ENCODE data around the gene TNK1.
"Not testable (repeated sequence)": the region's sequence is repeated elsewhere in the genome, so short reads cannot be mapped to it uniquely, and the experiment has no call there.

Gene TNK1

GRCh38 chr17:7380855-7381683 lies at the start of gene TNK1:
Gene TNK1 (plus strand): TSS chr17:7381089. CDS start chr17:7382927, 1,838 bp downstream.
- no peaks in the 10 kb centered on the region for H3K36me3 ChIP-seq (ENCODE audit: control insufficient read depth in 5 of 5, insufficient read depth in 5 of 5, low read length in 5 of 5)
- peak within 1 kb of the TSS in 4 of 5 donors; percentile 26 to 81 (median 46) for H3K9ac ChIP-seq (ENCODE audit: low read length in 5 of 5)

GRCh38 chr17:7332111-7332510 lies 48.8 kb upstream of the TNK1 start:
- no peak overlapping the region for H3K27ac ChIP-seq (ENCODE audit: low read depth, low read length)
- no peaks in the 10 kb centered on the region for H3K9me3 ChIP-seq (ENCODE audit: control insufficient read depth in 5 of 5, low read length in 5 of 5)
- no peak overlapping the region for H3K4me3 ChIP-seq (ENCODE audit: low read depth in 1 of 5, low read length in 5 of 5)
- H3K36me3 ChIP-seq (ENCODE audit: control insufficient read depth in 5 of 5, insufficient read depth in 5 of 5, low read length in 5 of 5): peaks cover 0 to 3% (median 0%) of the 10 kb centered on the region in 5 donors
- no peak overlapping the region for H3K9ac ChIP-seq (ENCODE audit: low read length in 5 of 5)
- peaks cover 3 to 29% (median 20%) of the 10 kb centered on the region in 5 donors for H3K4me1 ChIP-seq (ENCODE audit: control insufficient read depth in 5 of 5, insufficient read depth in 5 of 5, low read length in 5 of 5)
- peaks cover 15 to 35% (median 29%) of the 10 kb centered on the region in 5 donors for H3K27me3 ChIP-seq (ENCODE audit: control insufficient read depth in 5 of 5, insufficient read depth in 4 of 5, low read length in 5 of 5)

More at GRCh38 chr17:7380855-7381683, at the start of gene TNK1:
- H3K9me3 ChIP-seq (ENCODE audit: control insufficient read depth in 5 of 5, low read length in 5 of 5): peaks cover 0 to 3% (median 0%) of the 10 kb centered on the region in 5 donors
- peak within 1 kb of the TSS; percentile 54 to 64 (median 59) for H3K4me3 ChIP-seq (ENCODE audit: low read depth in 1 of 5, low read length in 5 of 5)
- peaks cover 17 to 36% (median 24%) of the 10 kb centered on the region in 5 donors for H3K27me3 ChIP-seq (ENCODE audit: control insufficient read depth in 5 of 5, insufficient read depth in 4 of 5, low read length in 5 of 5)
- no peak within 1 kb of the TSS for H3K27ac ChIP-seq (ENCODE audit: low read depth, low read length)
- peaks cover 4 to 35% (median 30%) of the 10 kb centered on the region in 5 donors for H3K4me1 ChIP-seq (ENCODE audit: control insufficient read depth in 5 of 5, insufficient read depth in 5 of 5, low read length in 5 of 5)

GRCh38 chr17:7332600-7333069 lies 48.3 kb upstream of the TNK1 start:
- H3K36me3 ChIP-seq (ENCODE audit: control insufficient read depth in 5 of 5, insufficient read depth in 5 of 5, low read length in 5 of 5); H3K27ac ChIP-seq (ENCODE audit: low read depth, low read length); H3K9ac ChIP-seq (ENCODE audit: low read length in 5 of 5); H3K4me3 ChIP-seq (ENCODE audit: low read depth in 1 of 5, low read length in 5 of 5); H3K9me3 ChIP-seq (ENCODE audit: control insufficient read depth in 5 of 5, low read length in 5 of 5): not testable (repeated sequence)
- Histone ChIP-seq H3K4me1 (ENCODE audit: control insufficient read depth in 5 of 5, insufficient read depth in 5 of 5, low read length in 5 of 5) (peaks cover 3 to 26% (median 20%) of the 10 kb centered on the region in 5 donors), H3K27me3 (ENCODE audit: control insufficient read depth in 5 of 5, insufficient read depth in 4 of 5, low read length in 5 of 5) (peaks cover 15 to 37% (median 29%) of the 10 kb centered on the region in 5 donors)

GRCh38 chr17:7334938-7335538 lies 45.9 kb upstream of the TNK1 start:
- Histone ChIP-seq H3K9ac (ENCODE audit: low read length in 5 of 5) (no peak overlapping the region), H3K27me3 (ENCODE audit: control insufficient read depth in 5 of 5, insufficient read depth in 4 of 5, low read length in 5 of 5) (peaks cover 15 to 37% (median 29%) of the 10 kb centered on the region in 5 donors), H3K4me1 (ENCODE audit: control insufficient read depth in 5 of 5, insufficient read depth in 5 of 5, low read length in 5 of 5) (peaks cover 0 to 8% (median 6%) of the 10 kb centered on the region in 5 donors), H3K4me3 (ENCODE audit: low read depth in 1 of 5, low read length in 5 of 5) (no peak overlapping the region), H3K27ac (ENCODE audit: low read depth, low read length) (no peak overlapping the region), H3K36me3 (ENCODE audit: control insufficient read depth in 5 of 5, insufficient read depth in 5 of 5, low read length in 5 of 5) (no peaks in the 10 kb centered on the region), H3K9me3 (ENCODE audit: control insufficient read depth in 5 of 5, low read length in 5 of 5) (no peaks in the 10 kb centered on the region)

GRCh38 chr17:7335765-7336164 lies 45.1 kb upstream of the TNK1 start:
- H3K9me3 ChIP-seq (ENCODE audit: control insufficient read depth in 5 of 5, low read length in 5 of 5); H3K27ac ChIP-seq (ENCODE audit: low read depth, low read length); H3K4me1 ChIP-seq (ENCODE audit: control insufficient read depth in 5 of 5, insufficient read depth in 5 of 5, low read length in 5 of 5); H3K4me3 ChIP-seq (ENCODE audit: low read depth in 1 of 5, low read length in 5 of 5); H3K36me3 ChIP-seq (ENCODE audit: control insufficient read depth in 5 of 5, insufficient read depth in 5 of 5, low read length in 5 of 5); H3K9ac ChIP-seq (ENCODE audit: low read length in 5 of 5): not testable (repeated sequence)
- peaks cover 15 to 37% (median 29%) of the 10 kb centered on the region in 5 donors for H3K27me3 ChIP-seq (ENCODE audit: control insufficient read depth in 5 of 5, insufficient read depth in 4 of 5, low read length in 5 of 5)

- peak within 1 kb of the TSS in 1 of 5 donors; percentile 23 for H3K9ac ChIP-seq (ENCODE audit: low read length in 5 of 5)
- H3K27me3 ChIP-seq (ENCODE audit: control insufficient read depth in 5 of 5, insufficient read depth in 4 of 5, low read length in 5 of 5): peaks cover 17 to 37% (median 29%) of the 10 kb centered on the region in 5 donors
- H3K27ac ChIP-seq (ENCODE audit: low read depth, low read length): no peak within 1 kb of the TSS
- no peaks in the 10 kb centered on the region for H3K9me3 ChIP-seq (ENCODE audit: control insufficient read depth in 5 of 5, low read length in 5 of 5)
- no peaks in the 10 kb centered on the region for H3K4me1 ChIP-seq (ENCODE audit: control insufficient read depth in 5 of 5, insufficient read depth in 5 of 5, low read length in 5 of 5)
- no peaks in the 10 kb centered on the region for H3K36me3 ChIP-seq (ENCODE audit: control insufficient read depth in 5 of 5, insufficient read depth in 5 of 5, low read length in 5 of 5)
- H3K4me3 ChIP-seq (ENCODE audit: low read depth in 1 of 5, low read length in 5 of 5): peak within 1 kb of the TSS in 2 of 5 donors; percentile 25 to 26
These were observed 44.4 kb upstream of the TNK1 start, which contains the start of gene ACAP1 for GRCh38 chr17:7336240-7337175. Gene ACAP1 (plus strand): TSS chr17:7336529. CDS start chr17:7336735, 206 bp downstream.

GRCh38 chr17:7337600-7337999 lies 43.3 kb upstream of the TNK1 start:
- not testable (repeated sequence) for H3K9me3 ChIP-seq (ENCODE audit: control insufficient read depth in 5 of 5, low read length in 5 of 5); H3K4me1 ChIP-seq (ENCODE audit: control insufficient read depth in 5 of 5, insufficient read depth in 5 of 5, low read length in 5 of 5); H3K36me3 ChIP-seq (ENCODE audit: control insufficient read depth in 5 of 5, insufficient read depth in 5 of 5, low read length in 5 of 5); H3K4me3 ChIP-seq (ENCODE audit: low read depth in 1 of 5, low read length in 5 of 5); H3K27ac ChIP-seq (ENCODE audit: low read depth, low read length); H3K9ac ChIP-seq (ENCODE audit: low read length in 5 of 5)
- peaks cover 23 to 37% (median 31%) of the 10 kb centered on the region in 5 donors for H3K27me3 ChIP-seq (ENCODE audit: control insufficient read depth in 5 of 5, insufficient read depth in 4 of 5, low read length in 5 of 5)

- H3K9ac ChIP-seq (ENCODE audit: low read length in 5 of 5): no peak overlapping the region
- H3K9me3 ChIP-seq (ENCODE audit: control insufficient read depth in 5 of 5, low read length in 5 of 5): no peaks in the 10 kb centered on the region
- H3K27me3 ChIP-seq (ENCODE audit: control insufficient read depth in 5 of 5, insufficient read depth in 4 of 5, low read length in 5 of 5): peaks cover 16 to 24% (median 20%) of the 10 kb centered on the region in 5 donors
- H3K4me1 ChIP-seq (ENCODE audit: control insufficient read depth in 5 of 5, insufficient read depth in 5 of 5, low read length in 5 of 5): peaks cover 0 to 4% (median 0%) of the 10 kb centered on the region in 5 donors
- no peaks in the 10 kb centered on the region for H3K36me3 ChIP-seq (ENCODE audit: control insufficient read depth in 5 of 5, insufficient read depth in 5 of 5, low read length in 5 of 5)
- H3K4me3 ChIP-seq (ENCODE audit: low read depth in 1 of 5, low read length in 5 of 5): no peak overlapping the region
- H3K27ac ChIP-seq (ENCODE audit: low read depth, low read length): no peak overlapping the region
These were observed 40.7 kb upstream of the TNK1 start for GRCh38 chr17:7340179-7340578.

- Histone ChIP-seq H3K27ac (ENCODE audit: low read depth, low read length) (no peak overlapping the region), H3K27me3 (ENCODE audit: control insufficient read depth in 5 of 5, insufficient read depth in 4 of 5, low read length in 5 of 5) (peaks cover under 1 to 12% (median 11%) of the 10 kb centered on the region in 5 donors), H3K36me3 (ENCODE audit: control insufficient read depth in 5 of 5, insufficient read depth in 5 of 5, low read length in 5 of 5) (no peaks in the 10 kb centered on the region), H3K4me3 (ENCODE audit: low read depth in 1 of 5, low read length in 5 of 5) (no peak overlapping the region), H3K4me1 (ENCODE audit: control insufficient read depth in 5 of 5, insufficient read depth in 5 of 5, low read length in 5 of 5) (peaks cover 0 to 4% (median 0%) of the 10 kb centered on the region in 5 donors), H3K9me3 (ENCODE audit: control insufficient read depth in 5 of 5, low read length in 5 of 5) (no peaks in the 10 kb centered on the region), H3K9ac (ENCODE audit: low read length in 5 of 5) (no peak overlapping the region)
These were observed 39.0 kb upstream of the TNK1 start for GRCh38 chr17:7341842-7342241.
